ENCODE data around the gene FLOT1.
"Not testable (repeated sequence)": the region's sequence is repeated elsewhere in the genome, so short reads cannot be mapped to it uniquely, and the experiment has no call there.

FLOT1 gene

DNA sequence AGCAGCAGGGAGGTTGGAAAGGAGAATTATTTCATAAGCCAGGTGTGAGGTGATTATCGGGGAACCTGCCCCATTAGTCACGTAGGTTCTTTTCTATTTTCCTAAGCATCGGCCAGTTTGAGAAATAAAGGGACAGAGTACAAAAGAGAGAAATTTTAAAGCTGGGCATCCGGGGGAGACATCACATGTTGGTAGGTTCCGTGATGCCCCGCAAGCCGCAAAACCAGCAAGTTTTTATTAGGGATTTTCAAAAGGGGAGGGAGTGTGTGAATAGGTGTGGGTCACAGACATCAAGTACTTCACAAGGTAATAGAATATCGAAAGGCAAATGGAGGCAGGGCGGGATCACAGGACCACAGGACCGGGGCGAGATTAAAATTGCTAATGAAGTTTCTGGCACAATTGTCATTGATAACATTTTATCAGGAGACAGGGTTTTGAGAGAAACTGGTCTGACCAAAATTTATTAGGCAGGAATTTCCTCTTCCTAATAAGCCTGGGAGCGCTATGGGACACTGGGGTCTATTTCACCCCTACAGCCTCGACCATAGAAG, 22.1 kb upstream of the FLOT1 start:
- peak overlapping the region; percentile 87 for H3K27ac ChIP-seq (ENCODE audit: extremely low read depth, low read depth, low read length)
- H3K4me1 ChIP-seq (ENCODE audit: control insufficient read depth, insufficient read depth, low read length), result peaks cover 26% of the 10 kb centered on the region
- POLR2A ChIA-PET, result interaction anchor here (0.8 to 4.2 kb wide), 7 partner anchors 9 to 79 kb away, joined by 3 to 37 read pairs (median 4); partner anchors contain the start of genes FLOT1 and IER3

GRCh38 chr6:30763618-30764489, 21.4 kb upstream of the FLOT1 start:
- no peaks in the 10 kb centered on the region for H3K36me3 ChIP-seq (ENCODE audit: control insufficient read depth in 2 of 2, insufficient read depth in 1 of 2, low read length in 2 of 2)
- peak overlapping the region; percentile 87 for H3K27ac ChIP-seq (ENCODE audit: extremely low read depth, low read depth, low read length)
- no peak overlapping the region for H3K4me3 ChIP-seq (ENCODE audit: low read depth, low read length)
- peaks cover 18% of the 10 kb centered on the region for H3K4me1 ChIP-seq (ENCODE audit: control insufficient read depth, insufficient read depth, low read length)
- ChIA-PET CTCF (interaction anchor here (0.6 to 1.1 kb wide), 13 partner anchors 10 to 125 kb away, joined by 3 to 5 read pairs (median 3); partner anchors contain the start of gene IER3), POLR2A (interaction anchor here (0.6 to 4.2 kb wide), 9 partner anchors 10 to 81 kb away, joined by 3 to 37 read pairs (median 4); partner anchors contain the start of genes FLOT1 and IER3)
- H3K9me3 ChIP-seq (ENCODE audit: control insufficient read depth, insufficient read depth, low read depth, low read length), result no peaks in the 10 kb centered on the region
- TF ChIP-seq, protein P1, sequence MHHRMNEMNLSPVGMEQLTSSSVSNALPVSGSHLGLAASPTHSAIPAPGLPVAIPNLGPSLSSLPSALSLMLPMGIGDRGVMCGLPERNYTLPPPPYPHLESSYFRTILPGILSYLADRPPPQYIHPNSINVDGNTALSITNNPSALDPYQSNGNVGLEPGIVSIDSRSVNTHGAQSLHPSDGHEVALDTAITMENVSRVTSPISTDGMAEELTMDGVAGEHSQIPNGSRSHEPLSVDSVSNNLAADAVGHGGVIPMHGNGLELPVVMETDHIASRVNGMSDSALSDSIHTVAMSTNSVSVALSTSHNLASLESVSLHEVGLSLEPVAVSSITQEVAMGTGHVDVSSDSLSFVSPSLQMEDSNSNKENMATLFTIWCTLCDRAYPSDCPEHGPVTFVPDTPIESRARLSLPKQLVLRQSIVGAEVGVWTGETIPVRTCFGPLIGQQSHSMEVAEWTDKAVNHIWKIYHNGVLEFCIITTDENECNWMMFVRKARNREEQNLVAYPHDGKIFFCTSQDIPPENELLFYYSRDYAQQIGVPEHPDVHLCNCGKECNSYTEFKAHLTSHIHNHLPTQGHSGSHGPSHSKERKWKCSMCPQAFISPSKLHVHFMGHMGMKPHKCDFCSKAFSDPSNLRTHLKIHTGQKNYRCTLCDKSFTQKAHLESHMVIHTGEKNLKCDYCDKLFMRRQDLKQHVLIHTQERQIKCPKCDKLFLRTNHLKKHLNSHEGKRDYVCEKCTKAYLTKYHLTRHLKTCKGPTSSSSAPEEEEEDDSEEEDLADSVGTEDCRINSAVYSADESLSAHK (tag by site-specific recombination; IDR thresholded peaks at IDR 0.05), result 0 out of 2 replicates have a peak, but pooled peaks have one; percentile 28
- no peak for TF ChIP-seq ZBTB6 (tag by site-specific recombination; IDR thresholded peaks at IDR 0.05)
- no peak for TF ChIP-seq ZNF416 (tag by site-specific recombination; IDR thresholded peaks at IDR 0.05)
- TF ChIP-seq ZNF23 (tag by site-specific recombination; IDR thresholded peaks at IDR 0.05; ENCODE audit: borderline replicate concordance), result no peak
- no peak for TF ChIP-seq ZNF391 (tag by site-specific recombination; IDR thresholded peaks at IDR 0.05; ENCODE audit: borderline replicate concordance, low read depth)
- TF ChIP-seq ZNF26 (tag by site-specific recombination; IDR thresholded peaks at IDR 0.05), result no peak
- TF ChIP-seq SCRT1 (tag by site-specific recombination; IDR thresholded peaks at IDR 0.05; ENCODE audit: borderline replicate concordance), result no peak
- TF ChIP-seq OVOL3 (tag by site-specific recombination; IDR thresholded peaks at IDR 0.05), result no peak
- TF ChIP-seq ZNF10 (tag by site-specific recombination; IDR thresholded peaks at IDR 0.05), result no peak
- no peak for TF ChIP-seq ZNF248 (tag by site-specific recombination; IDR thresholded peaks at IDR 0.05)
- no peak for TF ChIP-seq ZBTB1 (tag by site-specific recombination; IDR thresholded peaks at IDR 0.05)
- TF ChIP-seq ZXDB (tag by site-specific recombination; IDR thresholded peaks at IDR 0.05), result peak; percentile 54; the same call in 1 of the 2 replicates

More for the DNA sequence above, 22.1 kb upstream of the FLOT1 start:
- CTCF ChIA-PET, result interaction anchor here (0.7 to 1.1 kb wide), 8 partner anchors 9 to 117 kb away, joined by 3 read pairs; partner anchors contain the start of gene IER3
- not testable (repeated sequence) for H3K36me3 ChIP-seq (ENCODE audit: control insufficient read depth in 2 of 2, insufficient read depth in 1 of 2, low read length in 2 of 2); H3K4me3 ChIP-seq (ENCODE audit: low read depth, low read length); H3K9me3 ChIP-seq (ENCODE audit: control insufficient read depth, insufficient read depth, low read depth, low read length)
- TF ChIP-seq SP7 (tag by site-specific recombination; IDR thresholded peaks at IDR 0.05) (peak; percentile 9; the same call in 1 of the 2 replicates), ZNF335 (tag by site-specific recombination; conservative IDR thresholded peaks at IDR 0.05) (peak; percentile 60; the same call in 1 of the 2 replicates), ZNF18 (tag by site-specific recombination; IDR thresholded peaks at IDR 0.05) (0 out of 2 replicates have a peak, but pooled peaks have one; percentile 10), PRDM10 (tag by site-specific recombination; IDR thresholded peaks at IDR 0.05) (peak; percentile 98), MZF1 (tag by site-specific recombination; IDR thresholded peaks at IDR 0.05; ENCODE audit: borderline replicate concordance) (peak; percentile 64; the same call in 1 of the 2 replicates)
